Measurements from ENCODE around the gene NEK9. TPM values are rescaled to one million over a fixed set of nuclear protein-coding genes. Genes with fewer than 3 reads are reported as not detected.

The NEK9 gene
- total and polyA plus RNA-seq, 2 donors (not counting 1 experiment from before 2014, with no cell fraction given) = 35.1 to 110 TPM

DNA sequence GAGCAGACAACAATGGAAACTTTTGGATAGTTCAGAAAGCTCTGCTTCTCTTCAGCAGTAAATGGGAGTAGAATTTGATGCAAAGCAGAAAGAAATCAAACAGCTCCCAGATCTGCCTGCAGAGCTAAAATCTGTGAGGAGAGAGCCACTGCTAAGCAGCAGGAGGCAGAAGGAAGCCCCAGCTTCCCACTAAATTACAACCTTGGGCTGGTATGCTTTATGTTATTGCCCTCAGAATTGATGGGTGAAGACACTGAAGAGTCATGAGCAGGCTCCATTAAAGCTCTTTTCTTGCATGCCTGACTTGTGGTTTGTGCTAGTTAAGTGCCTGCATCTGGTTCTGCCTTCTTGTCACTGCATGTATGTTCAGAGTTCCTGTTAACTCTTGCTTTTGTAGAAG is 49.1 kb downstream of the NEK9 start:
- H3K9ac ChIP-seq (ENCODE audit: low read length) = no peak overlapping the region
- Mint-ChIP-seq H3K4me3 (no peak overlapping the region), H3K9me3 (ENCODE audit: insufficient read depth) (no peaks in the 10 kb centered on the region), H3K27me3 (no peaks in the 10 kb centered on the region), H3K4me1 (no peaks in the 10 kb centered on the region), H3K27ac (no peak overlapping the region)
- no peaks in the 10 kb centered on the region for H3K79me2 ChIP-seq (ENCODE audit: control insufficient read depth, insufficient read depth, low read length)
- no peaks in the 10 kb centered on the region for H4K20me1 ChIP-seq (ENCODE audit: control insufficient read depth, insufficient read depth, low read length, poor library complexity, severe bottlenecking)
- H3K4me1 ChIP-seq (ENCODE audit: control insufficient read depth in 2 of 2, insufficient read depth in 2 of 2, low read length in 2 of 2) = no peaks in the 10 kb centered on the region
- TF ChIP-seq, protein P1, sequence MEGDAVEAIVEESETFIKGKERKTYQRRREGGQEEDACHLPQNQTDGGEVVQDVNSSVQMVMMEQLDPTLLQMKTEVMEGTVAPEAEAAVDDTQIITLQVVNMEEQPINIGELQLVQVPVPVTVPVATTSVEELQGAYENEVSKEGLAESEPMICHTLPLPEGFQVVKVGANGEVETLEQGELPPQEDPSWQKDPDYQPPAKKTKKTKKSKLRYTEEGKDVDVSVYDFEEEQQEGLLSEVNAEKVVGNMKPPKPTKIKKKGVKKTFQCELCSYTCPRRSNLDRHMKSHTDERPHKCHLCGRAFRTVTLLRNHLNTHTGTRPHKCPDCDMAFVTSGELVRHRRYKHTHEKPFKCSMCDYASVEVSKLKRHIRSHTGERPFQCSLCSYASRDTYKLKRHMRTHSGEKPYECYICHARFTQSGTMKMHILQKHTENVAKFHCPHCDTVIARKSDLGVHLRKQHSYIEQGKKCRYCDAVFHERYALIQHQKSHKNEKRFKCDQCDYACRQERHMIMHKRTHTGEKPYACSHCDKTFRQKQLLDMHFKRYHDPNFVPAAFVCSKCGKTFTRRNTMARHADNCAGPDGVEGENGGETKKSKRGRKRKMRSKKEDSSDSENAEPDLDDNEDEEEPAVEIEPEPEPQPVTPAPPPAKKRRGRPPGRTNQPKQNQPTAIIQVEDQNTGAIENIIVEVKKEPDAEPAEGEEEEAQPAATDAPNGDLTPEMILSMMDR (IDR thresholded peaks at IDR 0.05) = no peak
- no peak for TF ChIP-seq EZH2 (IDR thresholded peaks at IDR 0.05; ENCODE audit: borderline replicate concordance, insufficient read depth, low read depth, low read length, poor library complexity, severe bottlenecking)
- H3K9me3 ChIP-seq (ENCODE audit: control extremely low read depth in 1 of 3, control insufficient read depth in 2 of 3, insufficient read depth in 1 of 3, low read length in 2 of 3) = no peaks in the 10 kb centered on the region
- H2AFZ ChIP-seq (ENCODE audit: insufficient read depth, low read depth, low read length, poor library complexity, severe bottlenecking) = no peak overlapping the region
- DNase-seq (no peak), ATAC-seq (ENCODE audit: low read depth) (no peak)
- intact Hi-C loops (cut with micrococcal nuclease) = no loop called here
- peaks cover 1 to 13% of the 10 kb centered on the region in 2 experiments for H3K36me3 ChIP-seq (replicated peaks in 1 of 2; ENCODE audit: control extremely low read depth in 1 of 2, control insufficient read depth in 1 of 2, extremely low read depth in 1 of 2, insufficient read depth in 2 of 2, low read length in 1 of 2)
- no peak overlapping the region for H3K27ac ChIP-seq (ENCODE audit: low read length in 2 of 2)
- ChIA-PET POLR2A (no interaction called here), CTCF (interaction anchor here (0.7 to 1.8 kb wide), 3 partner anchors 10 to 219 kb away, joined by 3 to 10 read pairs (median 3); no protein-coding TSS in a partner anchor)
- H3K27me3 ChIP-seq (replicated peaks in 1 of 4; ENCODE audit: control extremely low read depth in 1 of 4, control insufficient read depth in 3 of 4, insufficient read depth in 4 of 4, low read length in 3 of 4) = no peaks in the 10 kb centered on the region
- H3K4me3 ChIP-seq (ENCODE audit: control extremely low read depth in 1 of 5, extremely low read depth in 1 of 5, insufficient read depth in 1 of 5, low read depth in 2 of 5, low read length in 4 of 5) = no peak overlapping the region
- no peak overlapping the region for H3K4me2 ChIP-seq (replicated peaks; ENCODE audit: low read depth, low read length, poor library complexity, severe bottlenecking)

DNA sequence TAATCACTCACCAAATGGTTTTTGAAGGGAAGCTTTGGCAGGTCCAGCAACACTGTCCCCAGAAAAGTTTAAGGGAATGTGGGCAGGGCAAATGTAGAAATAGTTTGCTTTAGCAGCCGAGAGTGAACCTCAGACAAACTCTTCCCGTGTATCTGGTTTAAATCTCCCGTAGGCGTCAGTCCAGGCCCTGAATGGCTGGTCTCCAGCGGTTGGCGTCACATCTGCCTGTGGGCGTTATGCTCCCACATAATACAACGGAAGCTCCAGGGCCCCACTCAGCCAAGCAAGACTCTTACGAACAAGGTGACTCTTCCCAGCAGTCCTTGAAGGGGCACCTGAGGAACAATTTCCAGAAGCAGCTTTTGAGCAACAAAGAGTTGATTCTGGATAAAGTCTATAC is 56.5 kb downstream of the NEK9 start:
- Histone ChIP-seq H3K9me3 (ENCODE audit: control extremely low read depth in 1 of 3, control insufficient read depth in 2 of 3, insufficient read depth in 1 of 3, low read length in 2 of 3) (no peaks in the 10 kb centered on the region), H3K4me1 (ENCODE audit: control insufficient read depth in 2 of 2, insufficient read depth in 2 of 2, low read length in 2 of 2) (peaks cover 7 to 18% of the 10 kb centered on the region in 2 donors), H3K27me3 (replicated peaks in 1 of 4; ENCODE audit: control extremely low read depth in 1 of 4, control insufficient read depth in 3 of 4, insufficient read depth in 4 of 4, low read length in 3 of 4) (no peaks in the 10 kb centered on the region), H3K4me2 (replicated peaks; ENCODE audit: low read depth, low read length, poor library complexity, severe bottlenecking) (no peak overlapping the region), H3K36me3 (replicated peaks in 1 of 2; ENCODE audit: control extremely low read depth in 1 of 2, control insufficient read depth in 1 of 2, extremely low read depth in 1 of 2, insufficient read depth in 2 of 2, low read length in 1 of 2) (no peaks in the 10 kb centered on the region), H4K20me1 (ENCODE audit: control insufficient read depth, insufficient read depth, low read length, poor library complexity, severe bottlenecking) (no peaks in the 10 kb centered on the region), H3K9ac (ENCODE audit: low read length) (no peak overlapping the region), H3K4me3 (ENCODE audit: control extremely low read depth in 1 of 5, extremely low read depth in 1 of 5, insufficient read depth in 1 of 5, low read depth in 2 of 5, low read length in 4 of 5) (no peak overlapping the region), H3K79me2 (ENCODE audit: control insufficient read depth, insufficient read depth, low read length) (no peaks in the 10 kb centered on the region), H3K27ac (ENCODE audit: low read length in 2 of 2) (no peak overlapping the region), H2AFZ (ENCODE audit: insufficient read depth, low read depth, low read length, poor library complexity, severe bottlenecking) (peak overlapping the region; percentile 80)
- peaks cover 4% of the 10 kb centered on the region for H3K4me1 Mint-ChIP-seq
- WGBS (ENCODE audit: insufficient coverage) = 94% methylated on average over 9 of the region's 9 CpGs
- no peaks in the 10 kb centered on the region for H3K9me3 Mint-ChIP-seq (ENCODE audit: insufficient read depth)
- no peak overlapping the region for H3K4me3 Mint-ChIP-seq
- CTCF ChIA-PET = interaction anchor here (1.1 to 1.7 kb wide), 2 partner anchors 18 to 236 kb away, joined by 3 to 7 read pairs; no protein-coding TSS in a partner anchor
- peak overlapping the region; percentile 60 for H3K27ac Mint-ChIP-seq
- no peak for ATAC-seq (ENCODE audit: low read depth)
- no peaks in the 10 kb centered on the region for H3K27me3 Mint-ChIP-seq
- DNase-seq = no peak
- POLR2A ChIA-PET = no interaction called here
- no peak for TF ChIP-seq EZH2 (IDR thresholded peaks at IDR 0.05; ENCODE audit: borderline replicate concordance, insufficient read depth, low read depth, low read length, poor library complexity, severe bottlenecking)
- TF ChIP-seq, protein P1 (IDR thresholded peaks at IDR 0.05) = no peak
- intact Hi-C loops (cut with micrococcal nuclease) = no loop called here

Measured in B cell (primary cell).